GM21515 (cell line): ENCODE data around the gene TBX10.
"Not testable (repeated sequence)": the region's sequence is repeated elsewhere in the genome, so short reads cannot be mapped to it uniquely, and the experiment has no call there.

Source experiments
- ATAC-seq: cut with Tn5 transposase; IDR thresholded peaks from one replicate; pipeline ENCODE4 v1.9.1; 2021; ENCODE audit not compliant: unreplicated experiment

The TBX10 gene

GRCh38 chr11:67604119-67604518, 35.4 kb downstream of the TBX10 start:
- not testable (repeated sequence) for ATAC-seq

DNA sequence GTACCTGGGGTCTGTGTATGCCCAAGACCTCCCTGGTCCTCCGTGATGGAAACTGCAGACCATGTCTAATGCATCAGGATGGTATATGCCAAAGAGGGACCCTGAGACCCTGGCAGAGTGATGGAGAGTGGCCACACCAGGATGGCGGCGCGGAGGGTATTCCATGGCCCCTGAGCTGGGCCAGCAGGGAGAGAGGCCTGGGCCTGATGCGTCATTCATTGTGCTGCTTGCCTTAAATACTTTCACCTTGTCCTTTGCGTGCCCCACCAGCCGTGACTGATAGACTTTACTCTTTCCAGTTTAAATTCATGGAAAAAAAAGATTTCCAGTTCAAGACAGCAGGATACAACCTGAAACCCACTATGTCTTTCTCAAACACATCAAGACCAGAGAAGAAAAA, 38.5 kb downstream of the TBX10 start:
- no peak for ATAC-seq

DNA sequence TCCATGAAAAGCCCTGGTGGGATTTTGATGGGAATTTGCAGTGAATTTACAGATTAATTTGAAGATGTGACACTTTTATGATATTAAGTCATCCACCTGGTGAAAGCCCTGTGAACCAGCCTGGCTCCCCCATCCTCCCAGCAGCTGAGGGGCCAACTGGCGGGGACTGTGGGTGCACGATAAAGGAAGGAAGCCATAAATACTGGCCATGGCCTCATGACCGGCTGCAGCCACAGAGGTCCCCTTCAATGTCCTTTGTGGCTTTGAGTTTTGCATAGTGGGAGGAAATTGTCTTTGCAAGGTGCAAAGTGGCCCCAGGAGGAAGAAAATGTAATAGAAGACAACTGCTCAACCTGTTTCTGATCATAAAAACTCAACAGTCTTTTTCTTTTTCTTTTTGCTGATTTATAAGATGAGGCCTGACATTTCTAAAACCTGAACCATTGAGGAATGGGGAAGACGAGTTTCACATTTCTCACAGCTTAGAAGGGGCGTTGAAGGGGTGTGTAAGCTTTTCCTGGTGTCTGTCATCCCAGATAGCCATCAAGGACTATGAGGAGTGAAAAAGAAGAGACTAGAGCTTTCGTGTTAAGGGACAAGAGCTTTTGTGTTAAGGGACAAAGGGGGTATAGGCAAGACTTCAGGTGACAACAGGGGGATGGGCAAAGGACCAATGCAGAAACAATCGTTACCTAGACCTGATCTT, 39.1 kb downstream of the TBX10 start:
- peak; percentile 77 for ATAC-seq

DNA sequence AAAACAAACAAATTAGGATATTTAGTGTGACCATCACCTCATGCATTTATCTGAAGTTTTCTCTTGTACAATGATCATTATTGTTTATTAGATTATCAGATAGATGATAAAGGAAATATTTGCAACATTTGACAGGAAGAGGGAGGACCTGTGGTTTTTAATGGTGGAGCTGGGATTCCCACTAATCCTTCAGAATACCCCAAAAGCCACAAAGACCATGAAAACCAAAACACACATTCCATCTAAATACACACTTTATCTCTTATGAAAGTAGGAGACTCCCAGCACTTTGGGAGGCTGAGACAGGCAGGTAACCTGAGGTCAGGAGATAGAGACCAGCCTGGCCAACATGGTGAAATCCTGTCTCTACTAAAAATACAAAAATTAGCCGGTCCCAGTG, 40.4 kb downstream of the TBX10 start:
- ATAC-seq: no peak

DNA sequence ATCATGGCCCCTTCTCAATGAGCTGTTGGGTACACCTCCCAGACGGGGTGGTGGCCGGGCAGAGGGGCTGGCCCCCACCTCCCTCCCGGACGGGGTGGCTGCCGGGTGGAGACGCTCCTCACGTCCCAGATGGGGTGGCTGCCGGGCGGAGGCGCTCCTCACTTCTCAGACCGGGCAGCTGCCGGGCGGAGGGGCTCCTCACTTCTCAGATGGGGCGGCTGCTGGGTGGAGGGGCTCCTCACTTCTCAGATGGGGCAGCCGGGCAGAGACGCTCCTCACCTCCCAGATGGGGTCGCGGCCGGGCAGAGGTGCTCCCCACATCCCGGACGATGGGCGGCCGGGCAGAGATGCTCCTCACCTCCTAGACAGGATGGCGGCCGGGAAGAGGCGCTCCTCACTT, 41.6 kb downstream of the TBX10 start:
- not testable (repeated sequence) for ATAC-seq

DNA sequence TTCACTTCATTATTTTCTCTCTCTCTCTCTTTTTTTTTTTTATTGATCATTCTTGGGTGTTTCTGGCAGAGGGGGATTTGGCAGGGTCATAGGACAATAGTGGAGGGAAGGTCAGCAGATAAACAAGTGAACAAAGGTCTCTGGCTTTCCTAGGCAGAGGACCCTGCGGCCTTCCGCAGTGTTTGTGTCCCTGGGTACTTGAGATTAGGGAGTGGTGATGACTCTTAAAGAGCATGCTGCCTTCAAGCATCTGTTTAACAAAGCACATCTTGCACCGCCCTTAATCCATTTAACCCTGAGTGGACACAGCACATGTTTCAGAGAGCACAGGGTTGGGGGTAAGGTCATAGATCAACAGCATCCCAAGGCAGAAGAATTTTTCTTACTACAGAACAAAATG, 42.1 kb downstream of the TBX10 start:
- not testable (repeated sequence) for ATAC-seq

- ATAC-seq: no peak
Measured at GRCh38 chr11:67596753-67597300, 42.7 kb downstream of the TBX10 start.

GRCh38 chr11:67594480-67594879, 45.1 kb downstream of the TBX10 start:
- no peak for ATAC-seq

DNA sequence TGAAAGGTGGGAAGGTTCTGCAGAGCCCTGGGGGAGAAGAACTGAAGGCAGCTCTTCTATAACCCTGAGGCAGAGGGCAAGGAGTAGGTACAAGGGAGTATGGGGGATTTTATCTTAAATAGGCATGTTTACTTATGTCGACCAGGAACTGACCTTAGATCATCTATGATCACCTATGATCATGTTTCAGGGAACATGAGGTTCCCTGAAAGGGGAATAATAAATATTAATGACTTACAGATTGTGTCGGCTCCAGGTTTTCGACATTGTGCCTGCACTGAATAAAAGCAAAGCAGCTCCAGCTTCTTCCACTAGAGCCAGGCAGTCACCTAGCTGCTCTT, 46.0 kb downstream of the TBX10 start:
- no peak for ATAC-seq

DNA sequence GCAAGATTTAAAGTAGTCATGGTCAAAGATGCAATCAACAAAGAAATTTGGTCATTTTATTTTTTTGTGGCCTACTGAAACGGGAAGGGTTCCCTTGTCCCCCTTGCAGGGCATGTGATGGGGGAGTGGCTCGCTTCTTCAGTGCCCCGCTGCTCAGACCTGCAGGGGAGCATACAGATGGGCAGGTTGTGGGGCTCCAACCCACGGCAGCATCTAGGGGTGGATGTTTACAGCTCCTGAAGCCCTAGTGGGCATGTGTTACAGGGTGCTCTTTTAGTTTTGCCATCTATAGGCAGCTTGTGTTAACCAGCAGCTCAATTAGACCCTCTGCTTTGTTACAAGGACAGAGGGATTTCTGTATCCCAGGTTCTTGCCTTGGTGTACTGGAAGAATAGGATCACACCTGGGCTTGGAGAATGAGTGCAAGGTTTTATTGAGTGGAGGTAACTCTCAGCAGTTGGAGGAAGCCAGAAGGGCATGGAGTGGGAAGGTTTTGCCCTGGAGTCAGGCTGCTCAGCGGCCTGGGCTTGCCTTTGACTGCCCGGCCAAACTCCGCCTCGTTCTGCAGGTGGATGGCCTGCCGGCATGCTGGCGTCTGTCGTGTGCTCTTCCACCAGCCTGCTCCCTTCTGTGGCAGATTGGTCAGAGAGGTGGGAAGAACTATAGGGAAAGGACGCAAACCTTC, 46.5 kb downstream of the TBX10 start:
- no peak for ATAC-seq

GRCh38 chr11:67588899-67589415, 50.6 kb downstream of the TBX10 start:
- not testable (repeated sequence) for ATAC-seq

DNA sequence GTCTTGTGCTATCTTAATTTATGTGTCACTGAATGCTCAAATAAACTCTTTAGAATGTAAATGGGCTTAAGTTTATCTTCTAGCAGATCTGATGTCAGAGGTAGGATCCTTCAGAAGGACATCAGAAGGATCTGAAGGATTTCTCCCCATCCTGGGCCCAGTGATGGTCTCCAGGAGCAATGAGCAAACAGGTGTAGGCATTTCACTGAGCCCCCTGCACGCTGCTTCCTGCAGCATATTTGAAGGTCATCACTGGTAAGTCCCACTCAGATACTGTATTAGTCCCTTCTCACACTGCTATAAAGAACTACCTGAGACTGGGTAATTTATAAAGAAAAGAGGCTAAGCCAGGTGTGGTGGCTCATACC, 51.4 kb downstream of the TBX10 start:
- ATAC-seq: peak; percentile 24

GRCh38 chr11:67586568-67587250, 52.9 kb downstream of the TBX10 start:
- no peak for ATAC-seq

- no peak for ATAC-seq
Measured at GRCh38 chr11:67585911-67586310, 53.7 kb downstream of the TBX10 start.

DNA sequence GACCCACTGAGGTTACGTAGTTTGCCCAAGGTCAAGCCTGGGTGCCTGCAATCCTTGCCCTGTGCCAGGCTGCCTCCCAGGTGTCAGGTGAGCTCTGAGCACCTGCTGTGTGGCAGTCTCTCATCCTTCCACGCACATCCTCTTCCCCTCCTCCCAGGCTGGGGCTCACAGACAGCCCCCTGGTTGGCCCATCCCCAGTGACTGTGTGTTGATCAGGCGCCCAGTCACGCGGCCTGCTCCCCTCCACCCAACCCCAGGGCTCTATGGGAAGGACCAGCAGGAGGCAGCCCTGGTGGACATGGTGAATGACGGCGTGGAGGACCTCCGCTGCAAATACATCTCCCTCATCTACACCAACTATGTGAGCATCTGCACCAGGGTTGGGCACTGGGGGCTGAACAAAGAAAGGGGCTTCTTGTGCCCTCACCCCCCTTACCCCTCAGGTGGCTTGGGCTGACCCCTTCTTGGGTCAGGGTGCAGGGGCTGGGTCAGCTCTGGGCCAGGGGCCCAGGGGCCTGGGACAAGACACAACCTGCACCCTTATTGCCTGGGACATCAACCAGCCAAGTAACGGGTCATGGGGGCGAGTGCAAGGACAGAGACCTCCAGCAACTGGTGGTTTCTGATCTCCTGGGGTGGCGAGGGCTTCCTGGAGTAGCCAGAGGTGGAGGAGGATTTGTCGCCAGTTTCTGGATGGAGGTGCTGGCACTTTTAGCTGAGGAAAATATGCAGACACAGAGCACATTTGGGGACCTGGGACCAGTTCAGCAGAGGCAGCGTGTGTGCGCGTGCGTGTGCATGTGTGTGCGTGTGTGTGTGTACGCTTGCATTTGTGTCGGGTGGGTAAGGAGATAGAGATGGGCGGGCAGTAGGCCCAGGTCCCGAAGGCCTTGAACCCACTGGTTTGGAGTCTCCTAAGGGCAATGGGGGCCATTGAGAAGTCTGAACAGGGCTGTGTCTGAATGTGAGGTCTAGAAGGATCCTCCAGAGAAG, 54.4 kb downstream of the TBX10 start:
- no peak for ATAC-seq

GRCh38 chr11:67584205-67584880, 55.2 kb downstream of the TBX10 start:
- no peak for ATAC-seq

DNA sequence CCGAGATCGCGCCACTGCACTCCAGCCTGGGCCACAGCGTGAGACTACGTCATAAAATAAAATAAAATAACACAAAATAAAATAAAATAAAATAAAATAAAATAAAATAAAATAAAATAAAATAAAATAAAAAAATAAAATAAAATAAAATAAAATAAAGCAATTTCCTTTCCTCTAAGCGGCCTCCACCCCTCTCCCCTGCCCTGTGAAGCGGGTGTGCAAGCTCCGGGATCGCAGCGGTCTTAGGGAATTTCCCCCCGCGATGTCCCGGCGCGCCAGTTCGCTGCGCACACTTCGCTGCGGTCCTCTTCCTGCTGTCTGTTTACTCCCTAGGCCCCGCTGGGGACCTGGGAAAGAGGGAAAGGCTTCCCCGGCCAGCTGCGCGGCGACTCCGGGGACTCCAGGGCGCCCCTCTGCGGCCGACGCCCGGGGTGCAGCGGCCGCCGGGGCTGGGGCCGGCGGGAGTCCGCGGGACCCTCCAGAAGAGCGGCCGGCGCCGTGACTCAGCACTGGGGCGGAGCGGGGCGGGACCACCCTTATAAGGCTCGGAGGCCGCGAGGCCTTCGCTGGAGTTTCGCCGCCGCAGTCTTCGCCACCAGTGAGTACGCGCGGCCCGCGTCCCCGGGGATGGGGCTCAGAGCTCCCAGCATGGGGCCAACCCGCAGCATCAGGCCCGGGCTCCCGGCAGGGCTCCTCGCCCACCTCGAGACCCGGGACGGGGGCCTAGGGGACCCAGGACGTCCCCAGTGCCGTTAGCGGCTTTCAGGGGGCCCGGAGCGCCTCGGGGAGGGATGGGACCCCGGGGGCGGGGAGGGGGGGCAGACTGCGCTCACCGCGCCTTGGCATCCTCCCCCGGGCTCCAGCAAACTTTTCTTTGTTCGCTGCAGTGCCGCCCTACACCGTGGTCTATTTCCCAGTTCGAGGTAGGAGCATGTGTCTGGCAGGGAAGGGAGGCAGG, 56.0 kb downstream of the TBX10 start, which contains the start of gene GSTP1:
GSTP1 (plus strand) TSS at position 566 of the 958 bp plus-strand sequence; CDS start at position 598, 32 bp downstream.
- peak; percentile 56 for ATAC-seq

DNA sequence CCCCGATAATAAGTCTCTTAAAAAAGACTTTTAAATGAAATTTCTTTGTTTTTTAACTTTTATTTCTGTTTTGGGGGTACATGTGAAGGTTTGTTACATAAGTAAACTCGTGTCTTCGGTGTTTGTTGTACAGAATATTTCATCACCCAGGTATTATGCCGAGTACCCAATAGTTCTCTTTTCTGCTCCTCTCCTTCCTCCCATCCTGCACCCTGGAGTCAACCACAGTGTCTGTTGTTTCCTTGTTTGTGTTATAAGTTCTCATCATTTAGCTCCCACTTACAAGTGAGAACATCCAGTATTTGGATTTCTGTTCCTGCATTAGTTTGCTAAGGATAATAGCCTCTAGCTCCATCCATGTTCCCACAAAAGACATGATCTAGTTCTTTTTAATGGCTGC, 57.6 kb downstream of the TBX10 start:
- no peak for ATAC-seq

- no peak for ATAC-seq
Measured at GRCh38 chr11:67581469-67581868, 58.1 kb downstream of the TBX10 start.
